ENCODE data around the gene PTPRB.

DNA sequence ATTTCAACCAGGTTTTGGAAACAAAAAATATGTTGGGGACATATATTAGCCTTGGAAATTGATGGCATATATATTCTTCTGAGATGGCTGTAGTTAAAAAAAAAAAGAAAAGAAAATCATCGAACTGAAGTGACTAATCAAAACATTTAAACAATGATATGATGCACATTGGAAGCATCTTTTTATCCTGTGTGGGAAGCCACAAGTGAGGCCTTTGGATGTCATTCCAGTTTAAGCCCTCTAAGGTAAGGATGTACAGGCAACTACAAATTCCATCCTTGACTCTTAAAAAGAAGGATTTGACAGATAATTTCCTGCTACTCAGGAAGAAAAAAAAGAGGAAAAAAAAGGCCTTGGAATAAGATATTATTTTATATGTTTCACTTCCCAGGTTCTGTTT, 9.6 kb upstream of the PTPRB start:
- no peak for TF ChIP-seq CTCF (IDR thresholded peaks at IDR 0.05 in 2 of 3, conservative IDR thresholded peaks at IDR 0.05 in 1 of 3; ENCODE audit: borderline replicate concordance in 1 of 3, insufficient read depth in 1 of 3, low read depth in 2 of 3, low read length in 2 of 3)
- TF ChIP-seq POLR2A (IDR thresholded peaks at IDR 0.05; ENCODE audit: borderline replicate concordance, extremely low read depth, insufficient read depth, insufficient read length) = no peak
- TF ChIP-seq EZH2phosphoT487 (IDR thresholded peaks at IDR 0.05; ENCODE audit: borderline replicate concordance) = no peak
- TF ChIP-seq, protein P1, sequence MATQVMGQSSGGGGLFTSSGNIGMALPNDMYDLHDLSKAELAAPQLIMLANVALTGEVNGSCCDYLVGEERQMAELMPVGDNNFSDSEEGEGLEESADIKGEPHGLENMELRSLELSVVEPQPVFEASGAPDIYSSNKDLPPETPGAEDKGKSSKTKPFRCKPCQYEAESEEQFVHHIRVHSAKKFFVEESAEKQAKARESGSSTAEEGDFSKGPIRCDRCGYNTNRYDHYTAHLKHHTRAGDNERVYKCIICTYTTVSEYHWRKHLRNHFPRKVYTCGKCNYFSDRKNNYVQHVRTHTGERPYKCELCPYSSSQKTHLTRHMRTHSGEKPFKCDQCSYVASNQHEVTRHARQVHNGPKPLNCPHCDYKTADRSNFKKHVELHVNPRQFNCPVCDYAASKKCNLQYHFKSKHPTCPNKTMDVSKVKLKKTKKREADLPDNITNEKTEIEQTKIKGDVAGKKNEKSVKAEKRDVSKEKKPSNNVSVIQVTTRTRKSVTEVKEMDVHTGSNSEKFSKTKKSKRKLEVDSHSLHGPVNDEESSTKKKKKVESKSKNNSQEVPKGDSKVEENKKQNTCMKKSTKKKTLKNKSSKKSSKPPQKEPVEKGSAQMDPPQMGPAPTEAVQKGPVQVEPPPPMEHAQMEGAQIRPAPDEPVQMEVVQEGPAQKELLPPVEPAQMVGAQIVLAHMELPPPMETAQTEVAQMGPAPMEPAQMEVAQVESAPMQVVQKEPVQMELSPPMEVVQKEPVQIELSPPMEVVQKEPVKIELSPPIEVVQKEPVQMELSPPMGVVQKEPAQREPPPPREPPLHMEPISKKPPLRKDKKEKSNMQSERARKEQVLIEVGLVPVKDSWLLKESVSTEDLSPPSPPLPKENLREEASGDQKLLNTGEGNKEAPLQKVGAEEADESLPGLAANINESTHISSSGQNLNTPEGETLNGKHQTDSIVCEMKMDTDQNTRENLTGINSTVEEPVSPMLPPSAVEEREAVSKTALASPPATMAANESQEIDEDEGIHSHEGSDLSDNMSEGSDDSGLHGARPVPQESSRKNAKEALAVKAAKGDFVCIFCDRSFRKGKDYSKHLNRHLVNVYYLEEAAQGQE (IDR thresholded peaks at IDR 0.05; ENCODE audit: low read depth) = no peak
